Stimulated activated CD4-positive, alpha-beta T cell treated with anti-CD3 and anti-CD28 coated beads, Interleukin-15, amount 100 ng/mL, for 48 hours (primary cell): ENCODE results near the gene CCDC87.
A peak's percentile ranks its signal among the peaks of the same experiment; 100 is the strongest.
"Not testable (repeated sequence)": the region's sequence is repeated elsewhere in the genome, so short reads cannot be mapped to it uniquely, and the experiment has no call there.

Experiments used
- DNase-seq, 2 donors: peaks; one replicate each; pipeline ENCODE4 v3.0.0-alpha.2; 2020; ENCODE audit warnings: low read depth in 2 of 2

CCDC87 gene

GRCh38 chr11:66592457-66593302, at the start of gene CCDC87, which contains the start of gene CCS:
CCDC87 (minus strand) TSS chr11:66593063; CDS start chr11:66593015, 48 bp downstream.
CCS (plus strand) TSS chr11:66593185; CDS start chr11:66593262, 77 bp downstream.
- DNase-seq, result peak; percentile 97 to 98

- no peak for DNase-seq
These were observed 49.0 kb upstream of the CCDC87 start for GRCh38 chr11:66641834-66642233.

GRCh38 chr11:66639814-66640340, 47.0 kb upstream of the CCDC87 start:
- DNase-seq, result not testable (repeated sequence)

- no peak for DNase-seq
These were observed 46.4 kb upstream of the CCDC87 start for GRCh38 chr11:66639066-66639813.

GRCh38 chr11:66638177-66639065, 45.6 kb upstream of the CCDC87 start, which contains the start of gene RBM4:
RBM4 (plus strand) TSS chr11:66638703; CDS start chr11:66639712, 1,009 bp downstream.
- DNase-seq, result peak; percentile 96

- no peak for DNase-seq
These were observed 44.8 kb upstream of the CCDC87 start for GRCh38 chr11:66637557-66638176.

GRCh38 chr11:66636411-66636810, 43.5 kb upstream of the CCDC87 start:
- no peak for DNase-seq

- no peak for DNase-seq
These were observed 40.1 kb upstream of the CCDC87 start for GRCh38 chr11:66632952-66633351.

GRCh38 chr11:66631883-66632282, 39.0 kb upstream of the CCDC87 start:
- DNase-seq, result no peak

GRCh38 chr11:66629356-66629755, 36.5 kb upstream of the CCDC87 start:
- no peak for DNase-seq

- DNase-seq, result no peak
These were observed 35.3 kb upstream of the CCDC87 start for GRCh38 chr11:66628061-66628603.

- DNase-seq, result no peak
These were observed 34.1 kb upstream of the CCDC87 start for GRCh38 chr11:66626926-66627325.

- DNase-seq, result no peak
These were observed 33.5 kb upstream of the CCDC87 start for GRCh38 chr11:66626382-66626781.

GRCh38 chr11:66625752-66626149, 32.9 kb upstream of the CCDC87 start:
- no peak for DNase-seq

- no peak for DNase-seq
These were observed 32.3 kb upstream of the CCDC87 start for GRCh38 chr11:66625041-66625751.

- no peak for DNase-seq
These were observed 31.6 kb upstream of the CCDC87 start for GRCh38 chr11:66624450-66624849.

GRCh38 chr11:66619080-66619554, 26.3 kb upstream of the CCDC87 start:
- DNase-seq, result no peak

- DNase-seq, result no peak
These were observed 24.4 kb upstream of the CCDC87 start for GRCh38 chr11:66617155-66617834.
